ENCODE results near the gene ZNF71.
"Not testable (repeated sequence)": the region's sequence is repeated elsewhere in the genome, so short reads cannot be mapped to it uniquely, and the experiment has no call there.

Gene ZNF71

GRCh38 chr19:56622374-56622773 is 27.3 kb downstream of the ZNF71 start:
- DNase-seq (ENCODE audit: low spot score) = no peak

- DNase-seq (ENCODE audit: low spot score) = no peak
Observed at GRCh38 chr19:56623006-56623405, 27.9 kb downstream of the ZNF71 start.

- DNase-seq (ENCODE audit: low spot score) = no peak
Observed at GRCh38 chr19:56625708-56626107, 30.6 kb downstream of the ZNF71 start.

GRCh38 chr19:56633021-56633420 is 37.9 kb downstream of the ZNF71 start:
- DNase-seq (ENCODE audit: low spot score) = no peak

GRCh38 chr19:56637976-56638555 is 43.0 kb downstream of the ZNF71 start:
- peak; percentile 78 for DNase-seq (ENCODE audit: low spot score)

- no peak for DNase-seq (ENCODE audit: low spot score)
Observed at GRCh38 chr19:56639217-56639616, 44.1 kb downstream of the ZNF71 start.

GRCh38 chr19:56642711-56643459 is 47.8 kb downstream of the ZNF71 start, which contains the start of gene SMIM17:
TSS of gene SMIM17 (plus strand) at chr19:56643159. CDS start at chr19:56645668, 2,509 bp downstream.
- DNase-seq (ENCODE audit: low spot score) = no peak

- DNase-seq (ENCODE audit: low spot score) = no peak
Observed at GRCh38 chr19:56643460-56643955, 48.4 kb downstream of the ZNF71 start.

- DNase-seq (ENCODE audit: low spot score) = no peak
Observed at GRCh38 chr19:56654151-56654550, 59.0 kb downstream of the ZNF71 start.

- DNase-seq (ENCODE audit: low spot score) = no peak
Observed at GRCh38 chr19:56660381-56661107, 65.4 kb downstream of the ZNF71 start.

GRCh38 chr19:56661248-56661647 is 66.1 kb downstream of the ZNF71 start:
- DNase-seq (ENCODE audit: low spot score) = no peak

GRCh38 chr19:56663931-56664500 is 68.9 kb downstream of the ZNF71 start:
- DNase-seq (ENCODE audit: low spot score) = no peak

- DNase-seq (ENCODE audit: low spot score) = no peak
Observed at GRCh38 chr19:56664511-56664910, 69.4 kb downstream of the ZNF71 start.

GRCh38 chr19:56667311-56667870 is 72.3 kb downstream of the ZNF71 start:
- no peak for DNase-seq (ENCODE audit: low spot score)

GRCh38 chr19:56668676-56669075 is 73.6 kb downstream of the ZNF71 start:
- no peak for DNase-seq (ENCODE audit: low spot score)

- DNase-seq (ENCODE audit: low spot score) = no peak
Observed at GRCh38 chr19:56670401-56670960, 75.4 kb downstream of the ZNF71 start.

GRCh38 chr19:56670961-56671612 is 76.0 kb downstream of the ZNF71 start:
- DNase-seq (ENCODE audit: low spot score) = no peak

GRCh38 chr19:56671613-56671994 is 76.5 kb downstream of the ZNF71 start, which contains the start of gene ZNF835:
TSS of gene ZNF835 (minus strand) at chr19:56671757. CDS start at chr19:56665198, 6,559 bp downstream.
- DNase-seq (ENCODE audit: low spot score) = peak; percentile 61

GRCh38 chr19:56672610-56673009 is 77.5 kb downstream of the ZNF71 start:
- not testable (repeated sequence) for DNase-seq (ENCODE audit: low spot score)
